NCI-H187 (cell line): ENCODE results near the gene HCK.

Source experiments
- DNase-seq, 2 experiments: peaks; one replicate each; lab custom pipeline; 2025; lab: John Stamatoyannopoulos, UW

The HCK gene

DNA sequence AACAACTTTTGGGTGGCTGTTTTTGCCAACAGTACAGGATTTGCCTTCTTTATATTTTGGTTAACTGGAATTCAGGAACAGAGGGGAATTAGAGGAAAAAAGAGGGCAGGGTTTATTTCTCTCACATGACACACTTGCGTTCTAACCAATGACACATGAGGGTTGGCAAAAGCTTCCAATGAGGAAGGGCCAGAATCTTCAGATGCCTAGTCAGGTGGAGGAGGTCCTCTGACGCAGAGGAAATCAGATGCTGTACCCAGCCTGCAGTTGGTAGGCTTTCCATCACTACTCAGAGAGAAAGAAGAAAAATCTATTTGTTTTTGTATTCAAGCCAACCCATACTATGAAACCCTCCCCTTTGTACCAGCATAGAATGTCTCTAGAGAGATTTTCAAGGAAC is 78.3 kb downstream of the HCK start:
- no peak for DNase-seq

DNA sequence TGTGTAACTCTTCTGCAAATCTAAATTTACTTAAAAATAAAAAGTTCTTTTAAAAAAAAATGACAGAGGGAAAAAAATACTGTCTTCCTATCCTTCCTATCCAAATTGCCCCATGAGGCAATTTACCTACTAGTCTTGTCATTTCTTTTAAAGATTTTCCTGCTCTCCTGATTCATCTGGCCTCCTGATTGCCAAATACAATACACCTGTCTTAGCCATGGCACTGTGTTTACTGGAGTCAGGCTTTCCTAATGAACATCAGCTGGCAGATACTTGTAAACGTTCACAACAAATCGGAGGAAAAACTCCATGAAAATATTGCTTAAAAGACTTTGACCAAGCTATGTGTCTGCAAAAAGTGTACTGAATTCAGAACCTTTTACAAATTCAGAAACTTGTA is 78.9 kb downstream of the HCK start:
- no peak for DNase-seq

DNA sequence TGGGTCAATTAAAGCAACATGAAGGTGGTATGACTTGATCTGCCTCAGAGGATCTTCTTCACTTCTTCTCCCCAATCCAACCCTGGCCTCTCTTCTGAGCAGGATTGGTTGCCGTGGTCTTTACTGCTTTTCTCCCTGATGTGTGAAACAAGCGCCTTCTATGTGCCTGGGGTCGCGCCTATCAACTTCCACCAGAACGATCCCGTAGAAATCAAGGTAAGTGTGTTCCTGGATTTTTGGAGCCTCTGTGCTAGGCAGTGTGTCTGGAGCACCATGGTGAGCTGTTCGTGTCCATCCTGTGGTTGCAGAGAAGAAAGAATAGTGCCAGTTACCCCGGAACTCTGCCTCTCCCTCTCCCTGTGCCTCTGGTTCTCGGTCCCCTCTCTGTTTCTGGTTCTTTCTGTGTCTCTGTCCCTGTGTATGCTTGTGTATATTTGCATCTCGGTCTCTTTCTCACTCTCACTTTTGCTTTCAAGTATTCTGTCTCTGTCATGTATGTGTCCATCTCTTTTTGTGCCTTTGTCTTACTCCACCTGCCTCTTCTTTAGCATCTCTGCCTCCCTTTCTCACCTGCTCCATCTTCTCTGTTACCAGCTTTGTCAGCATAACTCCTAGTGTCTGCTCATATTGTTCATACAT is 81.0 kb downstream of the HCK start:
- no peak for DNase-seq

DNA sequence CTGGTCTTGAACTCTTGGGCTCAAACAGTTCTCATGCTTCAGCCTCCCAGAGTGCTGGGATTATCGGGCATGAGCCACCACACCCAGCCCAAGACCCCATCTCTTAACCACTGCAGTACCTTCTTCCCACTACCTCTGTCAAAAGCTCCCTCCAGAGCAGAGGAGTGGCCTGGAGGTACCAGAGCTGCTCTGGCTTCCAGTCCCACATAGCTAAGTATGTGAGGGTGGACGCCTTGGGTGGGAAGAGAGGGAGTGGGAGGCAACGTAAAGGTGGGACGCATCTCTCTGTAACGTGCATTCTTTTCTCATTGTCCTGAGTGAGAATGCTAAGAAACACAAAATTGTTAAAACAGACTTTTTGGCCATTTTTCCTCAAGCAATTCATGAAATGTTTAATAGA is 82.0 kb downstream of the HCK start:
- DNase-seq = no peak

DNA sequence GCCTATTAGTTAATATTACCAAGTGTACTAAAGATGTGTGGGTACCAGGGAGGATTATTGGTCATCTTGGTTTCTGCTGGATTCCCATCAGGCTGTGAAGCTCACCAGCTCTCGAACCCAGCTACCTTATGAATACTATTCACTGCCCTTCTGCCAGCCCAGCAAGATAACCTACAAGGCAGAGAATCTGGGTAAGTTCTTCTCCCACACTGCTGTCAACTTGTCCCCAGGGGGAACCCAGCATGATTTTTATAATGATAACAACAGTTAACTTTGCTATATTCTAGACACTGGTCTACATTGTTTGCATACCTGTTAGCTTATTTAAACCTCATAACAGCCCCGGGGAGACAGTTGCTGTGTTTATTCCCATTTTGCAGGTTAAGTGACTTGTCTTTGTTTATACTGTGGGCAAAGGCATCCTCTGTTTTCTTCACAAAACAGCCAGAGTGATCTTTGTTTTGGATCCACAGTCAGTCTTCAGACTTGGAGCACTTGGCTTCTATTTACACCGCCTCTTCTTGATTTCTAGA is 84.0 kb downstream of the HCK start:
- no peak for DNase-seq

DNA sequence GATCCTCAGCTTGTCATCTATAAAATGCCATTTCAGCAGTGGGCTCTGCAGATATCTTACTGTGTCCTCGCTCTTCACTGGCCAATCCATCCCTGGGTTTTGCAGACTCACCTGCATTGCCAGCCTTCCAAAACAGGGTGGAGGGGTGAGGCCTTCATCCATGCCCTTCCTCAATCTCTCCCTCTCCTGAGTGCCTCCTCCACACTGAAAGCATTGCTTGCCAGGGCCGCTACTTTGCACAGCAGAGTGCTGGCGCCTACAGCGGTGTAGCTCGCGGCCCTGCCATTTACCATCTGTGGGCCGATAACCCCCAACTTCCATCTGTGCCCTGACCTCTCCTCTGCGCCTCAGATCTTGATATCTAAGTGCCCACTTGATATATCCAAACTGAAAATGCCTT is 86.9 kb downstream of the HCK start:
- DNase-seq = no peak

DNA sequence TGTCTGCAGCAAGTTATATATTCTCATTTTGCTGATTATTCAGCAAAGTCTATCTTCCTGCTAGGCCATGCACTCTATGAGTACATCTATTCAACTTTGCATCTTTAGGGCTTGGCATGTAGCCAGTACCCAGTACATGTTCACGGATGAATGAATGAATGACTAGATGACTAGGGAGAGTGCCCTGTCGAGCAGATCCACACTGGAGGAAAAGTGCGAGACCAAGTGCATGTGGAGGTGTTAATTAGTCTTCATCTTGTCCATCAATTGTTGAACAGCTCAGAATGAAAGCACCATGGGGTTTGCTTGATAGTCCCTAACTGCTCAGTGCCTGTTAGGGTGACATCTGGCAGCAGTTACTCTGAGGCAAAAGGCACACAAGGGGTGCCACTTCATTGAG is 87.9 kb downstream of the HCK start:
- peak; percentile 12 to 32 for DNase-seq

DNA sequence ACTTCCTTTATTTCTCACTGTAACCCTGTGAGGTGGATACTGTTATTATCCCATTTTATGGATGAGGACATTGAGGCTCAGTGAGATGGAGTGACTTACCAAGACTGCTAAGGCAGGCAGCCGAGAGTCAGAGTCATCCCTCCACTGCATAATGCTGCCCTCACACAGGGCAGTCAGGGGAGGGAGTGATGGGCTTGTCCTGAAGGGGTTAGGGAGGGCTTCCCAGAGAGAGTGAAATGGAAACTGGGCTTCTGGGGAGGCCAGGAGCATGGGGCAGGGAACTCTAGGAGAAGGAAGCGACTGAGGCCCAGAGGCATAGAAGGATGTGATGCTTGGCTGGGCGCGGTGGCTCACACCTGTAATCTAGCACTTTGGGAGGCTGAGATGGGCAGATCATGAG is 88.6 kb downstream of the HCK start:
- DNase-seq = no peak

DNA sequence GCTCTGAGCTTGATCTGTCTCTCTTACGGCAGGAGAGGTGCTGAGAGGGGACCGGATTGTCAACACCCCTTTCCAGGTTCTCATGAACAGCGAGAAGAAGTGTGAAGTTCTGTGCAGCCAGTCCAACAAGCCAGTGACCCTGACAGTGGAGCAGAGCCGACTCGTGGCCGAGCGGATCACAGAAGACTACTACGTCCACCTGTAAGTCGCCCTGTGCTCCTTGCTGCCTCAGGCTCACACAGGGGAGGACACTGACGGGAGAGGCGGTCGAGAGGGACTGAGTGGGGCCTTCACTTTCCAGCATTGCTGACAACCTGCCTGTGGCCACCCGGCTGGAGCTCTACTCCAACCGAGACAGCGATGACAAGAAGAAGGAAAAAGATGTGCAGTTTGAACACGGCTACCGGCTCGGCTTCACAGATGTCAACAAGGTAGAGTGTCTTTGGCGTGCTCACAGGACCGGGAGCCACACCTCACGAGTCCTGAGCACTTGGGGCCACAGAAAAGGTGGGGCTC is 89.5 kb downstream of the HCK start:
- DNase-seq = no peak

DNA sequence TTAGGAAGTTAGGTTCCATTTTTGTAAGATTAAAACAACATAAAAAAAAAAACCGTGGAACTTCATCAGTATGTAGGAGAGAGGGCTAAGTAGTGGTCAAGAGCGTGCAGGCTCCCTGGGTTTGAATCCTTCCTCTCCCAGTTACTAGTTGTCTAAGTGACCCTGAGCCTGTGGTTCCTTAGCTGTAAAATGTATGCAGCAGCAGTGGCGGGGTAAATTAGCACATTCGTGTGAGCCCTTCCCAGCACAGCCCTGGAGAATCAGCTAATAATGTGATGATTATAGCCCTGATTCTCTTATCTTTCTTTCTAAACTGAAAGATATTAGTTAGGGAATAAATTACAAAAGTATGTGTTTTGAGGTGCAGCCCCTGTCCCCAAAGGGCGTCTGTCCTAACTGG is 90.0 kb downstream of the HCK start:
- no peak for DNase-seq

DNA sequence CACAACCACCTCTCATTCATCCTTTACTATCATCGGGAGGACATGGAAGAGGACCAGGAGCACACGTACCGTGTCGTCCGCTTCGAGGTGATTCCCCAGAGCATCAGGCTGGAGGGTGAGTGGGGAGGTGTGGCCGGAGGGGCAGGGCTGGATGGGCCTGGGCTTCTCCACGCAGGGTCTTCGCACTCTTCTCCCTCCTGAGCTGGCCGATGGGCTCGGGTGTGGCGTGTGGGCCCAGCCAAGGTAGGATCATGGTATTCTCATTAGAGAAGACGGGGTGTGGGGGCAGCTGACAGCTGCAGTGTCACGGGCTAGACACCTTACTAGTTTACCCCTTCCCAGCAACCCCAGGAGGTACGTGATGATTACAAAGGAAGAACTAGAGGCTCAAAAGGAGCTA is 90.9 kb downstream of the HCK start:
- DNase-seq = no peak

DNA sequence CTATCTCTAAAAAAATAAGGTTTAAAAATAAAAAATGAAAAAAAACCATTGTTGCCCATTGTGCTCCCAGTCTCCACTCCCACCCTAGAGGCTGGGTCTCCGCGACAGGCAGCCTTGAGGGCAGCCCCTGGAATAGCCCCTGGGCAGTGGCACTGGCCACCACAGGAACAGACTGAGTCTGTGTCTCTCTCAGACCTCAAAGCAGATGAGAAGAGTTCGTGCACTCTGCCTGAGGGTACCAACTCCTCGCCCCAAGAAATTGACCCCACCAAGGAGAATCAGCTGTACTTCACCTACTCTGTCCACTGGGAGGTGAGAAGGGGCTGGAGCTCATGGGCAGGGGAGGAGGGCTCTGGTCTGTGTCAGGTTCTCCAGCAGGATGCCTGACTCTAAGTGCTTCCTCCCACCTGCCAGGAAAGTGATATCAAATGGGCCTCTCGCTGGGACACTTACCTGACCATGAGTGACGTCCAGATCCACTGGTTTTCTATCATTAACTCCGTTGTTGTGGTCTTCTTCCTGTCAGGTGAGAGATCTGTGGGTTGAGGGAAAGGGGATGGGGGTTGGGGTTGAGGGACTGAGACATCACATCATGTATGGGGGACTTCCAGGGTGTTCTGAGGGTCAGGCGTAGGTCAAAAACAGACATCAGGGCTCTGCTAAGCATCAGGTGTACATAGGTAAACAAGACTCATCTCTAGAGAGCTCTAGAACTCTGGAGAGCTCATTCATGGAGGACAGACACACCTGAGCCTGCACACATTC is 93.0 kb downstream of the HCK start:
- no peak for DNase-seq

DNA sequence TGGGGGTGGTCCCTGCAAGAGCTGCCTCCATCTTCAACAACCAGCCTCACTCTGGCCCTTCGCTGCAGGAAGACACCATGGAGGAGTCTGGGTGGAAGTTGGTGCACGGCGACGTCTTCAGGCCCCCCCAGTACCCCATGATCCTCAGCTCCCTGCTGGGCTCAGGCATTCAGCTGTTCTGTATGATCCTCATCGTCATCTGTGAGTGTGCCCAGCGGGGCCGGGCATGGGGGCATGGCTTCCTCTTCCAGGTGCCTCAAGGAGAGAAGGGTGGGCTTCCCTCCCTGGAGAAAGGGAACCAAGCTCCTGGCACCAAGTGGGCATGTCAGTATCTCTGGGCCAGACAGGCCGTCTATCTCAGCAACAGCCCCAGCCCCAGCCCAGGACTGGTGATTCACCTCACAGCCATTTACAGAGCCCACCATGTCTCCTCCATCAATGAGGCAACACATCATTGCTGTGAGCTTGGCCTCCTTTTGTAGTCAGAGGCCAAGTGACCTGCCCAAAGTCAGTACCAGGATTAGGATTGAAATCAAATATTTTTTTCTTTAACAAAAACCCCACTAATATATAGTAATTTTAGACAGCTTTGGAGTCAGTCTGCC is 97.6 kb downstream of the HCK start:
- no peak for DNase-seq

DNA sequence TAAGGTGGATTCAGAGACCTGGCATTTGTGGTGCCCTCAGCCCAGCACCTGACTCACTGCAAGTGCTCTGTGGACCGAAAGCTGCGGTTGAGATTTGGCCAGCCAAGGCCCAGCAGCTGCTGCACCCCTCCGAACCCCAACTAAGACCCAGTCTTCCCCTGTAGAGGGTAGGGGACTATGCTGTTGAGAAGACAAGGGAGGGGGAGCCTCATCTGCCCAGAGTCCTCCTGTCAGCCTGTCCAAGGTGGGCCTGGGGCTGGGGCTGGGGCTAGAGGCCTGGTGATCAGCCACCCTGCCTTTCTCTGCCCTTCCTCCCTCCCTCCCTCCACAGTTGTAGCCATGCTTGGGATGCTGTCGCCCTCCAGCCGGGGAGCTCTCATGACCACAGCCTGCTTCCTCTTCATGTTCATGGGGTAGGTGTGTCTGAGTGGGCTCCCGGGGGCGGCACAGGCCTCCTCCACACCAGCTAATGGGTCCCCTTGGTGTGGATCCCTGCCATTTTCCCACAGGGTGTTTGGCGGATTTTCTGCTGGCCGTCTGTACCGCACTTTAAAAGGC is 98.3 kb downstream of the HCK start:
- no peak for DNase-seq
